Astrocyte (in vitro differentiated cells and primary cell): ENCODE measurements around the gene SLC47A2. TPM values are rescaled to one million over a fixed set of nuclear protein-coding genes. Genes with fewer than 3 reads are reported as not detected.

Source experiments
- DNase-seq: peaks from one replicate; pipeline ENCODE4 v3.0.0-alpha.2; 2010; ENCODE audit warnings: low read depth
- FAIRE-seq: peaks from 2 replicates; lab custom pipeline; 2011; peaks lifted over from hg19 to GRCh38; lab: Jason Lieb, UNC
- H2AFZ ChIP-seq: 2 replicates; pipeline ENCODE4 v1.6.0; 2012; ENCODE audit warnings: low read depth, low read length, inconsistent platforms
- H3K27ac ChIP-seq: 2 replicates; pipeline ENCODE4 v1.5.1; 2011; ENCODE audit warnings: low read depth, low read length, inconsistent platforms
- H3K27me3 ChIP-seq: 2 replicates; pipeline ENCODE4 v1.6.0; 2011; ENCODE audit warnings: low read length, inconsistent platforms; ENCODE audit not compliant: insufficient read depth
- H3K36me3 ChIP-seq: 2 replicates; pipeline ENCODE4 v1.5.1; 2011; ENCODE audit warnings: low read length, inconsistent platforms; ENCODE audit not compliant: insufficient read depth
- H3K4me1 ChIP-seq: 2 replicates; pipeline ENCODE4 v1.5.1; 2011; ENCODE audit warnings: low read length, inconsistent platforms; ENCODE audit not compliant: insufficient read depth
- H3K4me2 ChIP-seq: 2 replicates; pipeline ENCODE4 v1.6.0; 2012; ENCODE audit warnings: low read length, inconsistent platforms
- H3K4me3 ChIP-seq: 2 replicates; pipeline ENCODE4 v1.5.1; 2011; ENCODE audit warnings: low read depth, mild to moderate bottlenecking, low read length, inconsistent platforms; ENCODE audit not compliant: insufficient read depth
- H3K79me2 ChIP-seq: 2 replicates; pipeline ENCODE4 v1.6.0; 2012; ENCODE audit warnings: mild to moderate bottlenecking, low read length, inconsistent platforms; ENCODE audit not compliant: insufficient read depth
- H3K9ac ChIP-seq: 2 replicates; pipeline ENCODE4 v1.6.0; 2012; ENCODE audit warnings: mild to moderate bottlenecking, low read length, inconsistent platforms
- H3K9me3 ChIP-seq: 2 replicates; pipeline ENCODE4 v1.5.1; 2012; ENCODE audit warnings: low read depth, mild to moderate bottlenecking, low read length, inconsistent platforms; ENCODE audit not compliant: insufficient read depth
- H4K20me1 ChIP-seq: 2 replicates; pipeline ENCODE4 v1.6.0; 2012; ENCODE audit warnings: low read length, inconsistent platforms; ENCODE audit not compliant: insufficient read depth
- H3K27ac Mint-ChIP-seq: one replicate; pipeline ENCODE4 v1.8.0; 2021; ENCODE audit warnings: mild to moderate bottlenecking, mixed read lengths; ENCODE audit not compliant: unreplicated experiment
- H3K27me3 Mint-ChIP-seq: one replicate; pipeline ENCODE4 v1.8.0; 2021; ENCODE audit warnings: low read depth, mixed read lengths; ENCODE audit not compliant: unreplicated experiment
- H3K36me3 Mint-ChIP-seq: one replicate; pipeline ENCODE4 v1.8.0; 2021; ENCODE audit warnings: low read depth, mixed read lengths; ENCODE audit not compliant: unreplicated experiment
- H3K4me1 Mint-ChIP-seq: one replicate; pipeline ENCODE4 v1.8.0; 2021; ENCODE audit warnings: low read depth, mixed read lengths; ENCODE audit not compliant: unreplicated experiment
- H3K4me3 Mint-ChIP-seq: one replicate; pipeline ENCODE4 v1.8.0; 2021; ENCODE audit warnings: mild to moderate bottlenecking, moderate library complexity, mixed read lengths; ENCODE audit not compliant: unreplicated experiment
- H3K9me3 Mint-ChIP-seq: one replicate; pipeline ENCODE4 v1.8.0; 2021; ENCODE audit warnings: mild to moderate bottlenecking, mixed read lengths; ENCODE audit not compliant: unreplicated experiment
- EZH2 ChIP-seq: IDR thresholded peaks from 2 replicates; pipeline ENCODE4 v1.6.1; 2012; ENCODE audit warnings: mild to moderate bottlenecking, low read length, inconsistent platforms; ENCODE audit not compliant: insufficient read depth
- total RNA-seq: library from RNA; stranded (reverse); gene quantifications from 2 replicates; pipeline ENCODE4 v1.2.1, GENCODE V29; 2021
- TF ChIP-seq, protein P1 (sequence below): IDR thresholded peaks from 2 replicates; pipeline ENCODE4 v1.5.1; 2011; ENCODE audit warnings: low read depth, mild to moderate bottlenecking, inconsistent platforms, low read length, moderate library complexity; ENCODE audit not compliant: insufficient read depth

The SLC47A2 gene
- total RNA-seq, 1 donor from 2014 or later: not detected

DNA sequence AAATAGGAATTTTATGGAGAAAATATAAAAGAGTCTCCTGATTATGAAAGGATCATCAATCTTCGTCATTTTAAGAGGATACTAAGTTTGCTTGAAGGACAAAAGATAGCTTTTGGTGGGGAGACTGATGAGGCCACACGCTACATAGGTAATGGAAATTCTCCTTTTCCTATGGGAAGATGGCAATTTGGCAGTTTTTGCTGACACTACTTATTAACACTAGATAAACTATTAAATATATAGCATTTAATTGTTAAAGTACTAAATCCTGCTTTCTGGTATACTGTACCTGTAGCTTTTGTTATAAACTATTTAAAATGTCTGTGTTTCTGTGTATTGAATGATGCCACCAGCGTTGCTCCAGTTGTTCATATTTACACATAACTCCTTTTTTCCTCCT, 55.3 kb downstream of the SLC47A2 start:
- H4K20me1 ChIP-seq: no peaks in the 10 kb centered on the region
- Mint-ChIP-seq H3K36me3 (peaks cover 12% of the 10 kb centered on the region), H3K4me1 (no peaks in the 10 kb centered on the region), H3K27ac (no peak overlapping the region), H3K9me3 (no peaks in the 10 kb centered on the region), H3K4me3 (no peak overlapping the region), H3K27me3 (no peaks in the 10 kb centered on the region)
- H3K9me3 ChIP-seq: no peaks in the 10 kb centered on the region
- DNase-seq (no peak), FAIRE-seq (no peak)
- no peak overlapping the region for H3K27ac ChIP-seq
- H2AFZ ChIP-seq: no peak overlapping the region
- no peaks in the 10 kb centered on the region for H3K4me1 ChIP-seq
- H3K36me3 ChIP-seq: no peaks in the 10 kb centered on the region
- TF ChIP-seq EZH2: no peak
- TF ChIP-seq, protein P1, sequence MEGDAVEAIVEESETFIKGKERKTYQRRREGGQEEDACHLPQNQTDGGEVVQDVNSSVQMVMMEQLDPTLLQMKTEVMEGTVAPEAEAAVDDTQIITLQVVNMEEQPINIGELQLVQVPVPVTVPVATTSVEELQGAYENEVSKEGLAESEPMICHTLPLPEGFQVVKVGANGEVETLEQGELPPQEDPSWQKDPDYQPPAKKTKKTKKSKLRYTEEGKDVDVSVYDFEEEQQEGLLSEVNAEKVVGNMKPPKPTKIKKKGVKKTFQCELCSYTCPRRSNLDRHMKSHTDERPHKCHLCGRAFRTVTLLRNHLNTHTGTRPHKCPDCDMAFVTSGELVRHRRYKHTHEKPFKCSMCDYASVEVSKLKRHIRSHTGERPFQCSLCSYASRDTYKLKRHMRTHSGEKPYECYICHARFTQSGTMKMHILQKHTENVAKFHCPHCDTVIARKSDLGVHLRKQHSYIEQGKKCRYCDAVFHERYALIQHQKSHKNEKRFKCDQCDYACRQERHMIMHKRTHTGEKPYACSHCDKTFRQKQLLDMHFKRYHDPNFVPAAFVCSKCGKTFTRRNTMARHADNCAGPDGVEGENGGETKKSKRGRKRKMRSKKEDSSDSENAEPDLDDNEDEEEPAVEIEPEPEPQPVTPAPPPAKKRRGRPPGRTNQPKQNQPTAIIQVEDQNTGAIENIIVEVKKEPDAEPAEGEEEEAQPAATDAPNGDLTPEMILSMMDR: no peak
- no peaks in the 10 kb centered on the region for H3K79me2 ChIP-seq
- H3K4me3 ChIP-seq: no peak overlapping the region
- no peak overlapping the region for H3K4me2 ChIP-seq
- no peak overlapping the region for H3K9ac ChIP-seq
- H3K27me3 ChIP-seq: no peaks in the 10 kb centered on the region

- no peaks in the 10 kb centered on the region for H3K79me2 ChIP-seq
- no peak overlapping the region for H3K4me2 ChIP-seq
- H3K4me3 ChIP-seq: no peak overlapping the region
- H3K27ac ChIP-seq: no peak overlapping the region
- Mint-ChIP-seq H3K4me3 (no peak overlapping the region), H3K4me1 (no peaks in the 10 kb centered on the region), H3K9me3 (no peaks in the 10 kb centered on the region), H3K27me3 (no peaks in the 10 kb centered on the region), H3K27ac (no peak overlapping the region), H3K36me3 (peaks cover 15% of the 10 kb centered on the region)
- H3K4me1 ChIP-seq: no peaks in the 10 kb centered on the region
- H3K9ac ChIP-seq: no peak overlapping the region
- no peaks in the 10 kb centered on the region for H3K36me3 ChIP-seq
- no peak overlapping the region for H2AFZ ChIP-seq
- no peaks in the 10 kb centered on the region for H4K20me1 ChIP-seq
- TF ChIP-seq, protein P1: no peak
- no peak for TF ChIP-seq EZH2
- FAIRE-seq: no peak
- H3K9me3 ChIP-seq: no peaks in the 10 kb centered on the region
- H3K27me3 ChIP-seq: no peaks in the 10 kb centered on the region
- no peak for DNase-seq
These were observed 56.0 kb downstream of the SLC47A2 start for GRCh38 chr17:19660219-19660870.
